CD4-positive, alpha-beta T cell treated with Interleukin-15 for 4 hours (primary cell): ENCODE measurements around the gene KHDC1.
A peak's percentile ranks its signal among the peaks of the same experiment; 100 is the strongest.
"Not testable (repeated sequence)": the region's sequence is repeated elsewhere in the genome, so short reads cannot be mapped to it uniquely, and the experiment has no call there.

ENCODE experiments used
- DNase-seq: peaks from one replicate; pipeline ENCODE4 v3.0.0-alpha.2; 2020; ENCODE audit warnings: low spot score

Gene KHDC1, protein sequence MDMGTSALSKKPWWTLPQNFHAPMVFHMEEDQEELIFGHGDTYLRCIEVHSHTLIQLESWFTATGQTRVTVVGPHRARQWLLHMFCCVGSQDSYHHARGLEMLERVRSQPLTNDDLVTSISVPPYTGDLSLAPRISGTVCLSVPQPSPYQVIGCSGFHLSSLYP

GRCh38 chr6:73262671-73263569 lies at the start of gene KHDC1:
Gene KHDC1, minus strand, starts transcription at chr6:73263196. Its CDS starts 20,679 bp downstream, at chr6:73242517.
- DNase-seq: peak; percentile 52

GRCh38 chr6:73310503-73310845 lies 47.5 kb upstream of the KHDC1 start:
- not testable (repeated sequence) for DNase-seq

DNA sequence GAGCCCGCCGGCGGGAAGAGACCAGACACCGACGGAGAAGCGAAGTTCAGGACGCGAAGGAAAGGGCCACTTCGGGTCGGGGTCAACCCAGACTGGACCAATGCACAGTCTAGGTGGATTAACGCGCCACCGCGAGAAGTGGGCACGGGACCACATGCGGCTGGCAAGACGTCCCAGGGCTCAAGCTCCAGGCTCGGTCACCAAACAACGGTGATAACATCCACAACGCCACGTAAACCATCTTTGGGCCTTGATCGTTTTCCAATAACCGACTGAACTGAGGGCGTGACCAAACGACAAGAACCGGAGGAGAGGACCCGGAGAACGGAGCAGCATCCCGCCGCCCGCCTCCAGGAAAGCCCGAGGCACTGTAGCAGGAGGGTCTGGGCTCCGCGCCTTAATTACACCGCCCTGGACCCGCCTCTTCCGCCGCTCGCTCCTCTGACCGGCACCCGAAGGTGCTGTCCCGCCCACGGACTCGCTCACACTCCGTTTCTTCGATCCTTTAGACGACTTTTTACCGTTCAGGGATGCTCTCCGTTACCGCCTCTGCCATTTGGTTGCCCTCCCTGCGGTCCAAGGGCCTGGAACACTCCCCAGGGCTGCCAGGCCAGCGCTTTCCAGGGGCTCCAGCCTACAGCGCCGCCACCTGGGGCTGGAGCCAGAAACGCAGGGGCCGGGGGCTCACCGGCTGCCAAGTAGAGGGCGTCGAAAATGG lies 46.9 kb upstream of the KHDC1 start:
- DNase-seq: peak; percentile 50

DNA sequence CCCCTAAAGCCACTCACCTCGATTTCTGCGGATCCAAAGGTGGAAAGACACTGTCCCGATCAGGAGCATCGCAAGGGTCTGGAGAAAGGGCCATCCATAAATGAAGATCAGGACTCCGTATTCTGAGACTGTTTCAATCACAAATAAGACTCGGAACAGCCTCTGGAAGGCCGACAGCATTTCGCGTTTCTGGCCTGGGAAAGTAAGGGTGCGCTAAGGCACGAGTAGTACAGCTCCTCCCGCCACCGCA lies 46.5 kb upstream of the KHDC1 start:
- DNase-seq: no peak

- DNase-seq: no peak
Observed at GRCh38 chr6:73308712-73309534, 45.9 kb upstream of the KHDC1 start.

DNA sequence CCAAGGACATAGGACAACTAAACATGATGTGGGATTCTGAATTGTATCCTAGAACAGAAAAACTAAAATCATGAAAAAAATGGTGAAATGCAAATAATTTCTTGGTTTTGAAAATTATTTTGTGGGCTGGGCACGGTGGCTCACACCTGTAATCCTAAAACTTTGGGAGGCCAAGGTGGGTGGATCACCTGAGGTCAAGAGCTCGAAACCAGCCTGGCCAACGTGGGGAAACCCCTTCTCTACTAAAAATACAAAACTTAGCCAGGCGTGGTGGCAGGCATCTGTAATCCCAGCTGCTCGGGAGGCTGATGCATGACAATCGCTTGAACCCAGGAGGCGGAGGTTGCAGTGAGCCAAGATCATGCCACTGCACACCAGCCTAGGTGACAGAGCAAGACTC lies 40.8 kb upstream of the KHDC1 start:
- DNase-seq: not testable (repeated sequence)

DNA sequence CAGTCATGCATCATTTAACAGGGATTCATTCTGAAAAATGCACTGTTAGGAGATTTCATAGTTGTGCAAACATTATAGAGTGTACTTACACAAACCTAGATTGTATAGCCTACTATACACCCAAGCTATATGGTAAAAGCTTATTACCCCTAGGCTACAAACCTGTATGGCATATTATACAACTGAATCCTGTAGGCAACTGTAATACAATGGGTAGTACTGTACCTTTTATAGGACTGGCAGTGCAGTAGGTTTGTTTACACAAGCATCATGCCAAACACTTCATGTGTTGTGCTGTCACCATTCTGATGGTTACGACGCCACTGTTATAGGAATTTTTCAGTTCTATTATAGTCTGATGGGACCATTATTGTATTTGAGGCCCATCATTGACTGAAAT lies 39.3 kb upstream of the KHDC1 start:
- DNase-seq: no peak

- no peak for DNase-seq
Observed at GRCh38 chr6:73299151-73299971, 36.4 kb upstream of the KHDC1 start.

DNA sequence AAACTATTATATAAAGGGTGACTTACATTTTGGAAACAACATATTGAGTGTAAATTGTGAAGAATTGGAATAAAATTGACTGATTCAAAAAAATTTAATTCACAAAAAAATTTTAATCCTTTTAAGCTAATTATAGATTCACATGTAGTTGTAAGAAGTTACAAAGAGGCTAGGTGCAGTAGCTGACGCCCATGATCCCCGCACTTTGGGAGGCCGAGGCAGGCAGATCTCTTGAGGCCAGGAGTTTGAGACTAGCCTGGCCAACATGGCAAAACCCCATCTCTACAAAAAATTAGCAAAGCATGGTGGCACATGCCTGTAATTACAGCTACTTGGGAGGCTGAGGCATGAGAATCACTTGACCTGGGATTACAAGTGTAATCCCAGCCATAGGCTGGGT lies 30.3 kb upstream of the KHDC1 start:
- DNase-seq: no peak

GRCh38 chr6:73290435-73290834 lies 27.4 kb upstream of the KHDC1 start:
- DNase-seq: no peak

- DNase-seq: no peak
Observed at GRCh38 chr6:73286752-73287151, 23.8 kb upstream of the KHDC1 start.

DNA sequence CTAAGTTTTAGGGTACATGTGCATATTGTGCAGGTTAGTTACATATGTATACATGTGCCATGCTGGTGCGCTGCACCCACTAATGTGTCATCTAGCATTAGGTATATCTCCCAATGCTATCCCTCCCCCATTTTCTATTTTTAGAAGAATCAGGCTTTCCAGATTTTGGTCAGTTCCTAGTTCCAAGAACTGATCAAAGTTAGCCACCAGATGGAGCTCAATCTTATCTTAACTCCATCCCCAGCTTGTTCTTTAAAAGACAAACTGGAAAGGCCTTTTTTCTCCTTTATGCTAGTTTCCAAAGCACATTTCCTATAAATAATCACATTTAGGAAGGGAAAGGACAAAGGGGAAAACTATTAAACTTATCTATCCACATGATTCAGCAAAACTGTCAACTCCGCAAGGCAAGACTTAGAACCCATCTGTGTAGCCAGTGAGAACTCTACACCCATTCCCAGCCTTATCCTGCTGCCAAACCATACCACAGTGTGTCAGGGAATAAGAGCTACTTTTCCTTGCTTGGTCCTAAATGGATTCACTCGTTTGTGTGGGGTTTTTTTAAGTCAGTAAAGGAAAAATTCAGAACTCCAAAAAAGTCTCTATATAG lies 22.8 kb upstream of the KHDC1 start:
- peak; percentile 6 for DNase-seq

DNA sequence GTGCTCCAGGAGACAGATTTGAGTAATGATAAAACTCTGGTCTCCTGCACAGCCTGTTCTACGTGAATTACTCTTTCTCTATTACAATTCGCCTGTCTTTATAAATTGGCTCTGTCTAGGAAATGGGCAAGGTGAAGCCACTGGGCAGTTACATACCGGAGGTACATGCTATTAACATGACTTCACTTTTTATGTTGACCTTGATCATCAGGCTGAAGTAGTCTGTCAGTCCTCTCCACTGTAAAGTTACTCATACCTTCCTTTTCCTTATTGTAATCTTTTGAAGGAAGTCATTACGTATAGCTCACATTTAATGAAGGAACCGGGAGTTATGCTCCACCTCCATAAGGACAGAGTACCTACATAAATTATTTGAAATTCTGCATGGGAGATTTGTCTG lies 19.9 kb upstream of the KHDC1 start:
- DNase-seq: no peak

- DNase-seq: not testable (repeated sequence)
Observed at GRCh38 chr6:73281684-73282083, 18.7 kb upstream of the KHDC1 start.

GRCh38 chr6:73269296-73269695 lies 6.3 kb upstream of the KHDC1 start:
- DNase-seq: not testable (repeated sequence)

DNA sequence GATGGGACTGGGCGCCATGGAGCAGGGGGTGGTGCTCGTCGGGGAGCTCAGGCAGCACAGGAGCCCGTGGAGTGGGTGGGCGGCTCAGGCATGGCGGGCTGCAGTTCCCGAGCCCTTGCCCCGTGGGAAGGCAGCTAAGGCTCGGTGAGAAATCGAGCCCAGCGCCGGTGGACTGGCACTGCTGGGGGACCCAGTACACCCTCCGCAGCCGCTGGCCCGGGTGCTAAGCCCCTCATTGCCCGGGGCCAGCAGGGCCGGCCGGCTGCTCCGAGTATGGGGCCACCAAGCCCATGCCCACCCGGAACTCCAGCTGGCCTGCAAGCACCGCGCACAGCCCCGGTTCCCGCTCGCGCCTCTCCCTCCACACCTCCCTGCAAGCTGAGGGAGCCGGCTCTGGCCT lies 5.9 kb upstream of the KHDC1 start:
- not testable (repeated sequence) for DNase-seq

GRCh38 chr6:73264446-73264845 lies 1.4 kb upstream of the KHDC1 start:
- no peak for DNase-seq

DNA sequence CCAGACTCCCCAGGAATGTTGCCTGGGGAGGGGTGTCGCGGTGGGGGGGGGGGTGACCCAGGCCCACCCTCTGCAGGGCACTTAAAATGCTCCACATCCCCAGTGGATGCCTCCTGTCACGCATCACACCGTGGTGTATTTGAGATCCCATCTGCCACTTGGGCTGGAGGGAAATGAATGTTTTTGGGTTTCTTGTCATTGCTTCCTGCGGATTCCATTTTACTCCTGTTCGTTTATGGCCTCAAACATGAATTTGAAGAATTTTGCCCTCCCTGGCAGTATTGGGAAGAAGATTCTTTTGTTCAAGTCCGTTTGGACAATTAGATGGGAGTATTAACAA lies 544 bp upstream of the KHDC1 start:
- DNase-seq: no peak

DNA sequence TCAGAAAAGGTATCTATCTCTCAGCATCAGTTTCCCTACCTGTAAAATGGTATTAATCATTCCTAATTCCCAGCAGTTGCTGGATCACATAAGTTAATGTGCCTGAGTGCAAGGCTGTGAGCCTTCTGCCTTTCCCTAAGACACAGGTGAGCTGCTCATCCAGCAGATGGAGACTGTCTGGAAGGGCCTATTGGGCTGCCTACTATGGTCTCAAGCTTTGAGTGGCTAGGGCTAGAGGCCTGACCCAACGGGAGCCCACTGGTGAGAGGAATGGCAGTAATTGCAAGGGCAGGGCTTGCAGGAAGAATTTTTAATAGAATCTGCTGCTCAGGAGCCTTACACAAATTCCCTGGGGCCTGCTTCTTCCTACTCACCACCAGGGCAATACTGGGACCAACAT lies 4.3 kb downstream of the KHDC1 start:
- DNase-seq: no peak

GRCh38 chr6:73254323-73254722 lies 8.7 kb downstream of the KHDC1 start:
- not testable (repeated sequence) for DNase-seq

GRCh38 chr6:73252703-73253102 lies 10.3 kb downstream of the KHDC1 start:
- DNase-seq: no peak
